WTC11 (cell line): ENCODE measurements around the gene SPNS2. TPM values are rescaled to one million over a fixed set of nuclear protein-coding genes. Genes with fewer than 3 reads are reported as not detected.

Source experiments
- ATAC-seq: fragments of 200-7000 bp; cut with Tn5 transposase; 2 replicates; pipeline ENCODE4 v1.10.0; 2021; ENCODE audit warnings: mild to moderate bottlenecking, moderate library complexity
- CTCF ChIA-PET: fragments of 300-600 bp; sonication (Branson Sonifier 250); formaldehyde crosslinking; loops from one replicate; lab custom pipeline; 2021; ENCODE audit warnings: antibody characterized with exemption; lab: Charles Lee
- POLR2A ChIA-PET: fragments of 350-600 bp; sonication (Branson Sonifier 250); formaldehyde crosslinking; loops from one replicate; lab custom pipeline; 2021; ENCODE audit warnings: antibody characterized with exemption; lab: Charles Lee
- DNase-seq: peaks from one replicate; pipeline ENCODE4 v3.0.0; 2021; ENCODE audit warnings: low spot score
- H3K27ac Mint-ChIP-seq: 2 replicates; pipeline ENCODE4 v1.8.0; 2021; ENCODE audit warnings: mixed read lengths
- H3K27me3 Mint-ChIP-seq: 2 replicates; pipeline ENCODE4 v1.8.0; 2021; ENCODE audit warnings: low read depth, mild to moderate bottlenecking, moderate library complexity, mixed read lengths
- H3K36me3 Mint-ChIP-seq: 2 replicates; pipeline ENCODE4 v1.8.0; 2021; ENCODE audit warnings: mixed read lengths
- H3K4me1 Mint-ChIP-seq: 2 replicates; pipeline ENCODE4 v1.8.0; 2022; ENCODE audit warnings: mixed read lengths
- H3K4me3 Mint-ChIP-seq: 2 replicates; pipeline ENCODE4 v1.8.0; 2021; ENCODE audit warnings: mild to moderate bottlenecking, moderate library complexity, mixed read lengths
- H3K9me3 Mint-ChIP-seq: 2 replicates; pipeline ENCODE4 v1.8.0; 2021; ENCODE audit warnings: mixed read lengths
- EMX1 ChIP-seq: fragments of 250-450 bp; sonication (Bioruptor Pico); IDR thresholded peaks from 2 replicates; pipeline ENCODE4 v1.8.0; 2021; ENCODE audit warnings: mild to moderate bottlenecking
- FOXK1 ChIP-seq: sonication (generic); formaldehyde crosslinking; IDR thresholded peaks from 2 replicates; pipeline ENCODE4 v1.8.0; 2022; ENCODE audit warnings: mild to moderate bottlenecking, moderate library complexity, missing genetic modification reagents
- GRHL2 ChIP-seq: fragments of 250-450 bp; sonication (Bioruptor Pico); IDR thresholded peaks from 2 replicates; pipeline ENCODE4 v1.8.0; 2022; ENCODE audit warnings: mild to moderate bottlenecking, moderate library complexity; ENCODE audit not compliant: insufficient replicate concordance, severe bottlenecking
- HMGA2 ChIP-seq: fragments of 250-450 bp; sonication (Bioruptor Pico); IDR thresholded peaks from 2 replicates; pipeline ENCODE4 v1.4.0; 2021; ENCODE audit warnings: mild to moderate bottlenecking, moderate library complexity
- JUN ChIP-seq: sonication (generic); formaldehyde crosslinking; IDR thresholded peaks from 2 replicates; pipeline ENCODE4 v1.8.0; 2023; ENCODE audit warnings: mild to moderate bottlenecking, missing genetic modification reagents
- NFE2L1 ChIP-seq: sonication (generic); formaldehyde crosslinking; IDR thresholded peaks from 2 replicates; pipeline ENCODE4 v1.8.1; 2023; ENCODE audit warnings: missing genetic modification reagents
- TCF7 ChIP-seq: sonication (generic); formaldehyde crosslinking; IDR thresholded peaks from 2 replicates; pipeline ENCODE4 v1.8.0; 2022; ENCODE audit warnings: mild to moderate bottlenecking, low read depth, missing genetic modification reagents, moderate library complexity
- ZBTB21 ChIP-seq: sonication (generic); formaldehyde crosslinking; IDR thresholded peaks from 2 replicates; pipeline ENCODE4 v1.8.1; 2023; ENCODE audit warnings: mild to moderate bottlenecking, missing genetic modification reagents, borderline replicate concordance
- ZNF121 ChIP-seq: sonication (generic); formaldehyde crosslinking; IDR thresholded peaks from 2 replicates; pipeline ENCODE4 v1.8.0; 2023; ENCODE audit warnings: missing genetic modification reagents
- ZNF232 ChIP-seq: sonication (generic); formaldehyde crosslinking; IDR thresholded peaks from 2 replicates; pipeline ENCODE4 v1.8.0; 2022; ENCODE audit warnings: mild to moderate bottlenecking, missing genetic modification reagents
- ZNF317 ChIP-seq: sonication (generic); formaldehyde crosslinking; IDR thresholded peaks from 2 replicates; pipeline ENCODE4 v1.8.1; 2023; ENCODE audit warnings: low read depth, mild to moderate bottlenecking, moderate library complexity, missing genetic modification reagents, borderline replicate concordance
- total RNA-seq: library from RNA; stranded (reverse); gene quantifications from 3 replicates; pipeline ENCODE4 v1.2.3, GENCODE V29; 2021
- TF ChIP-seq, protein P1 (sequence below): sonication (generic); formaldehyde crosslinking; IDR thresholded peaks from 2 replicates; pipeline ENCODE4 v1.8.0; 2022; ENCODE audit warnings: mild to moderate bottlenecking, missing genetic modification reagents
- TF ChIP-seq, protein P2 (sequence below): sonication (generic); formaldehyde crosslinking; IDR thresholded peaks from 2 replicates; pipeline ENCODE4 v1.8.1; 2023; ENCODE audit warnings: mild to moderate bottlenecking, missing genetic modification reagents, borderline replicate concordance
- TF ChIP-seq, protein P3 (sequence below): sonication (generic); formaldehyde crosslinking; IDR thresholded peaks from 2 replicates; pipeline ENCODE4 v1.8.1; 2022; ENCODE audit warnings: mild to moderate bottlenecking, moderate library complexity, missing genetic modification reagents
- TF ChIP-seq, protein P4 (sequence below): fragments of 250-450 bp; sonication (Bioruptor Pico); conservative IDR thresholded peaks from 2 replicates; pipeline ENCODE4 v1.9.0; 2021; ENCODE audit warnings: mild to moderate bottlenecking
- TF ChIP-seq, protein P5 (sequence below): sonication (generic); formaldehyde crosslinking; IDR thresholded peaks from 2 replicates; pipeline ENCODE4 v1.8.1; 2023; ENCODE audit warnings: mild to moderate bottlenecking, missing genetic modification reagents, moderate library complexity
- TF ChIP-seq, protein P6 (sequence below): sonication (generic); formaldehyde crosslinking; IDR thresholded peaks from 2 replicates; pipeline ENCODE4 v1.8.1; 2023; ENCODE audit warnings: mild to moderate bottlenecking, missing genetic modification reagents, moderate library complexity
- TF ChIP-seq, protein P7 (sequence below): fragments of 250-450 bp; sonication (Bioruptor Pico); IDR thresholded peaks from 2 replicates; pipeline ENCODE4 v1.9.0; 2021; ENCODE audit warnings: mild to moderate bottlenecking
- TF ChIP-seq, protein P8 (sequence below): fragments of 250-450 bp; sonication (Bioruptor Pico); IDR thresholded peaks from 2 replicates; pipeline ENCODE4 v2.1.2; 2022; ENCODE audit warnings: mild to moderate bottlenecking, moderate library complexity

Gene SPNS2
- total RNA-seq, 1 experiment from 2014 or later, result 0.87 TPM

DNA sequence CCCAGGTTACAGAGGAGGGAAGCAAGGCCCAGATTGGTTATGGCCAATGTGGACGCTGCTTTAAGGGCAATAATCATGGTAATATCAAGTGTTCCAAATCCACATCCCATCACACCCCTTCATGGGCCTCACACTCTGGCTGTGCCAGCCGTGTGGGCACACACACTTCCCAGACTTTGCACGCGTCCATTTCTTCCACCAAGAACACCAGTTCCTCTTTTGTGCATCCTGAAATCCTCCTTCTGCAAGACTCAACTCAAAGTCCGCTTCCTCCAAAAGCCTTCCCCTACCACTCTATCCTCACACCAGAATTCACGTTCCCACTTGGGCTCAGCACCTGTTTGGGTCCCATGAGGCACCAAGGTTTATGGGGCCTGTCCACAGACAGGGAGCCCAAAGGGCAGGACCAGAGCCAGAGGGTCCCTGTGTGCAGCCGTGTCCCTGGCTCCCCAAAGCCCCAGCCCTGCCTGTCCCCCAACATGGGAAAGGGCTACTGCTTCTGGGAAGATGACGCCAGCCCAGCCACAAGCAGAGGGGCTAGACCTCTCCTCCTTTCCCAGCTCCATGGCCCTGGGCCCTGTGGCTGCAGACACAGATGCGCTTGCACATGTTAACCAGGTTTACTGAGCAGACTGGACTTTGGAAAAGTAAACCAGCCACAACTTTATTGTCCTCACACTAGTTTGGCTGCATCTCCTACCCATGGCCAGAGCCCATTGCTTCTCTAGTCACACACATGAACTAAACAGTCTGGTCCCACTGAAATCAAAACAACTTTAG lies 44.7 kb upstream of the SPNS2 start:
- DNase-seq (no peak), ATAC-seq (no peak)
- no peaks in the 10 kb centered on the region for H3K4me1 Mint-ChIP-seq
- TF ChIP-seq FOXK1 (CRISPR knock-in tag) (no peak), GRHL2 (CRISPR knock-in tag) (no peak), HMGA2 (no peak), NFE2L1 (no peak), ZNF121 (CRISPR knock-in tag) (no peak), ZBTB21 (CRISPR knock-in tag) (no peak), TCF7 (CRISPR knock-in tag) (no peak)
- TF ChIP-seq, protein P1, sequence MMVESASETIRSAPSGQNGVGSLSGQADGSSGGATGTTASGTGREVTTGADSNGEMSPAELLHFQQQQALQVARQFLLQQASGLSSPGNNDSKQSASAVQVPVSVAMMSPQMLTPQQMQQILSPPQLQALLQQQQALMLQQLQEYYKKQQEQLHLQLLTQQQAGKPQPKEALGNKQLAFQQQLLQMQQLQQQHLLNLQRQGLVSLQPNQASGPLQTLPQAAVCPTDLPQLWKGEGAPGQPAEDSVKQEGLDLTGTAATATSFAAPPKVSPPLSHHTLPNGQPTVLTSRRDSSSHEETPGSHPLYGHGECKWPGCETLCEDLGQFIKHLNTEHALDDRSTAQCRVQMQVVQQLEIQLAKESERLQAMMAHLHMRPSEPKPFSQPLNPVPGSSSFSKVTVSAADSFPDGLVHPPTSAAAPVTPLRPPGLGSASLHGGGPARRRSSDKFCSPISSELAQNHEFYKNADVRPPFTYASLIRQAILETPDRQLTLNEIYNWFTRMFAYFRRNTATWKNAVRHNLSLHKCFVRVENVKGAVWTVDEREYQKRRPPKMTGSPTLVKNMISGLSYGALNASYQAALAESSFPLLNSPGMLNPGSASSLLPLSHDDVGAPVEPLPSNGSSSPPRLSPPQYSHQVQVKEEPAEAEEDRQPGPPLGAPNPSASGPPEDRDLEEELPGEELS (CRISPR knock-in tag), result no peak
- TF ChIP-seq, protein P2, sequence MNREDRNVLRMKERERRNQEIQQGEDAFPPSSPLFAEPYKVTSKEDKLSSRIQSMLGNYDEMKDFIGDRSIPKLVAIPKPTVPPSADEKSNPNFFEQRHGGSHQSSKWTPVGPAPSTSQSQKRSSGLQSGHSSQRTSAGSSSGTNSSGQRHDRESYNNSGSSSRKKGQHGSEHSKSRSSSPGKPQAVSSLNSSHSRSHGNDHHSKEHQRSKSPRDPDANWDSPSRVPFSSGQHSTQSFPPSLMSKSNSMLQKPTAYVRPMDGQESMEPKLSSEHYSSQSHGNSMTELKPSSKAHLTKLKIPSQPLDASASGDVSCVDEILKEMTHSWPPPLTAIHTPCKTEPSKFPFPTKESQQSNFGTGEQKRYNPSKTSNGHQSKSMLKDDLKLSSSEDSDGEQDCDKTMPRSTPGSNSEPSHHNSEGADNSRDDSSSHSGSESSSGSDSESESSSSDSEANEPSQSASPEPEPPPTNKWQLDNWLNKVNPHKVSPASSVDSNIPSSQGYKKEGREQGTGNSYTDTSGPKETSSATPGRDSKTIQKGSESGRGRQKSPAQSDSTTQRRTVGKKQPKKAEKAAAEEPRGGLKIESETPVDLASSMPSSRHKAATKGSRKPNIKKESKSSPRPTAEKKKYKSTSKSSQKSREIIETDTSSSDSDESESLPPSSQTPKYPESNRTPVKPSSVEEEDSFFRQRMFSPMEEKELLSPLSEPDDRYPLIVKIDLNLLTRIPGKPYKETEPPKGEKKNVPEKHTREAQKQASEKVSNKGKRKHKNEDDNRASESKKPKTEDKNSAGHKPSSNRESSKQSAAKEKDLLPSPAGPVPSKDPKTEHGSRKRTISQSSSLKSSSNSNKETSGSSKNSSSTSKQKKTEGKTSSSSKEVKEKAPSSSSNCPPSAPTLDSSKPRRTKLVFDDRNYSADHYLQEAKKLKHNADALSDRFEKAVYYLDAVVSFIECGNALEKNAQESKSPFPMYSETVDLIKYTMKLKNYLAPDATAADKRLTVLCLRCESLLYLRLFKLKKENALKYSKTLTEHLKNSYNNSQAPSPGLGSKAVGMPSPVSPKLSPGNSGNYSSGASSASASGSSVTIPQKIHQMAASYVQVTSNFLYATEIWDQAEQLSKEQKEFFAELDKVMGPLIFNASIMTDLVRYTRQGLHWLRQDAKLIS (CRISPR knock-in tag), result no peak
- TF ChIP-seq, protein P3, sequence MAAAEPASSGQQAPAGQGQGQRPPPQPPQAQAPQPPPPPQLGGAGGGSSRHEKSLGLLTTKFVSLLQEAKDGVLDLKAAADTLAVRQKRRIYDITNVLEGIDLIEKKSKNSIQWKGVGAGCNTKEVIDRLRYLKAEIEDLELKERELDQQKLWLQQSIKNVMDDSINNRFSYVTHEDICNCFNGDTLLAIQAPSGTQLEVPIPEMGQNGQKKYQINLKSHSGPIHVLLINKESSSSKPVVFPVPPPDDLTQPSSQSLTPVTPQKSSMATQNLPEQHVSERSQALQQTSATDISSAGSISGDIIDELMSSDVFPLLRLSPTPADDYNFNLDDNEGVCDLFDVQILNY (CRISPR knock-in tag), result no peak
- TF ChIP-seq, protein P4, sequence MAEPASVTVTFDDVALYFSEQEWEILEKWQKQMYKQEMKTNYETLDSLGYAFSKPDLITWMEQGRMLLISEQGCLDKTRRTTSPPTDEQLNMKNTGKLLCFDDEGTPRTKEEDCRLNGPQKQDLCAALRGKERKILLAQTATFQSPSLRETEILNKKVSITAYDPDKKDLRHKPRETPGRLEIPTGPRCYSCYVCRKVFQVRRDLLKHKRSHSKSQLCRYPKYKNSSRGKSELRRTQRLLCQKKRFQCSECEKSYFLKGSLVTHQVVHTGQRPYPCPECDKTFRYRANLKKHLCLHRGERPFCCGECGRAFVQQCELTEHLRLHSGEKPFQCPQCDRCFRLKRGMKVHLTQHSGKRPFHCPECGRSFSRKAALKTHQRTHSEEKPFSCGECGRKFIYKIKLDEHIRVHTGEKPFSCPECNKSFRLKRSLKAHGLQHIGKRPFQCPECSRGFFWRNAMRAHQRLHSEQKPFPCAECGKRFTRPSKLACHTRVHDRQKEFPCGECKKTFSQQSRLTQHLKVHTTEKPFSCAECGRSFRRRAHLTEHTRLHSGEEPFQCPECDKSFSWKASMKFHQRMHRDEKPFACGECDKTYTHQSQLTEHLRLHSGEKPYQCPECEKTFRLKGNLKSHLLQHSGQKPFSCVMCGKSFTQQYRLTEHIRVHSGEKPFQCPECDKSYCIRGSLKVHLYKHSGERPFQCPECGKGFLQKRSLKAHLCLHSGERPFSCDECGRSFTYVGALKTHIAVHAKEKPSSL (CRISPR knock-in tag), result no peak
- H3K27ac Mint-ChIP-seq, result no peak overlapping the region; the same call in 1 of the 2 replicates
- H3K9me3 Mint-ChIP-seq, result no peaks in the 10 kb centered on the region
- H3K27me3 Mint-ChIP-seq, result peaks cover 3% of the 10 kb centered on the region
- no peaks in the 10 kb centered on the region for H3K36me3 Mint-ChIP-seq
- H3K4me3 Mint-ChIP-seq, result no peak overlapping the region
- POLR2A ChIA-PET, result no interaction called here
- CTCF ChIA-PET, result no interaction called here

DNA sequence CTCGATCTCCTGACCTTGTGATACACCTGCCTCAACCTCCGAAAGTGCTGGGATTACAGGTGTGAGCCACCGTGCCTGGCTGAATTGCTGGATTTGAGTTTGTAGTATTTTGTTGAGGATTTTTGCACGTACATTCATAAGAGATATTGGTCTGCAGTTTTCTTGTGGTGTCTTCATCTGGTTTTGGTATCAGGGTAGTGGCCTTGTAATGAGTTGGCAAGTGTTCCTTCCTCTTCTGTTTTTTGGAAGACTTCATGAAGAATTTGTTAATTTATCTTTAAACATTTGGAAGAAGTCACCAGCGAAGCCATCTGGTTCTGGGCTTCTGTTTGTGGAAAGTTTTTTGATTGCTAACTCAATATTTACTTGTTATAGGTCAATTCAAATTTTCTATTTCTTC lies 38.0 kb upstream of the SPNS2 start:
- Mint-ChIP-seq H3K9me3 (peaks cover 14% of the 10 kb centered on the region), H3K27me3 (peaks cover 8% of the 10 kb centered on the region; the same call in 1 of the 2 replicates), H3K27ac (no peak overlapping the region), H3K4me3 (no peak overlapping the region), H3K36me3 (no peaks in the 10 kb centered on the region), H3K4me1 (no peaks in the 10 kb centered on the region)
- ATAC-seq, result no peak
- ChIA-PET POLR2A (no interaction called here), CTCF (no interaction called here)
- no peak for DNase-seq
- TF ChIP-seq HMGA2 (no peak), ZNF232 (CRISPR knock-in tag) (no peak), JUN (CRISPR knock-in tag) (no peak), ZNF317 (no peak), EMX1 (no peak), FOXK1 (CRISPR knock-in tag) (no peak)
- TF ChIP-seq, protein P5, sequence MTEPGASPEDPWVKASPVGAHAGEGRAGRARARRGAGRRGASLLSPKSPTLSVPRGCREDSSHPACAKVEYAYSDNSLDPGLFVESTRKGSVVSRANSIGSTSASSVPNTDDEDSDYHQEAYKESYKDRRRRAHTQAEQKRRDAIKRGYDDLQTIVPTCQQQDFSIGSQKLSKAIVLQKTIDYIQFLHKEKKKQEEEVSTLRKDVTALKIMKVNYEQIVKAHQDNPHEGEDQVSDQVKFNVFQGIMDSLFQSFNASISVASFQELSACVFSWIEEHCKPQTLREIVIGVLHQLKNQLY (CRISPR knock-in tag), result no peak
- TF ChIP-seq, protein P6, sequence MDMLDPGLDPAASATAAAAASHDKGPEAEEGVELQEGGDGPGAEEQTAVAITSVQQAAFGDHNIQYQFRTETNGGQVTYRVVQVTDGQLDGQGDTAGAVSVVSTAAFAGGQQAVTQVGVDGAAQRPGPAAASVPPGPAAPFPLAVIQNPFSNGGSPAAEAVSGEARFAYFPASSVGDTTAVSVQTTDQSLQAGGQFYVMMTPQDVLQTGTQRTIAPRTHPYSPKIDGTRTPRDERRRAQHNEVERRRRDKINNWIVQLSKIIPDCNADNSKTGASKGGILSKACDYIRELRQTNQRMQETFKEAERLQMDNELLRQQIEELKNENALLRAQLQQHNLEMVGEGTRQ (CRISPR knock-in tag), result no peak
- TF ChIP-seq, protein P7, sequence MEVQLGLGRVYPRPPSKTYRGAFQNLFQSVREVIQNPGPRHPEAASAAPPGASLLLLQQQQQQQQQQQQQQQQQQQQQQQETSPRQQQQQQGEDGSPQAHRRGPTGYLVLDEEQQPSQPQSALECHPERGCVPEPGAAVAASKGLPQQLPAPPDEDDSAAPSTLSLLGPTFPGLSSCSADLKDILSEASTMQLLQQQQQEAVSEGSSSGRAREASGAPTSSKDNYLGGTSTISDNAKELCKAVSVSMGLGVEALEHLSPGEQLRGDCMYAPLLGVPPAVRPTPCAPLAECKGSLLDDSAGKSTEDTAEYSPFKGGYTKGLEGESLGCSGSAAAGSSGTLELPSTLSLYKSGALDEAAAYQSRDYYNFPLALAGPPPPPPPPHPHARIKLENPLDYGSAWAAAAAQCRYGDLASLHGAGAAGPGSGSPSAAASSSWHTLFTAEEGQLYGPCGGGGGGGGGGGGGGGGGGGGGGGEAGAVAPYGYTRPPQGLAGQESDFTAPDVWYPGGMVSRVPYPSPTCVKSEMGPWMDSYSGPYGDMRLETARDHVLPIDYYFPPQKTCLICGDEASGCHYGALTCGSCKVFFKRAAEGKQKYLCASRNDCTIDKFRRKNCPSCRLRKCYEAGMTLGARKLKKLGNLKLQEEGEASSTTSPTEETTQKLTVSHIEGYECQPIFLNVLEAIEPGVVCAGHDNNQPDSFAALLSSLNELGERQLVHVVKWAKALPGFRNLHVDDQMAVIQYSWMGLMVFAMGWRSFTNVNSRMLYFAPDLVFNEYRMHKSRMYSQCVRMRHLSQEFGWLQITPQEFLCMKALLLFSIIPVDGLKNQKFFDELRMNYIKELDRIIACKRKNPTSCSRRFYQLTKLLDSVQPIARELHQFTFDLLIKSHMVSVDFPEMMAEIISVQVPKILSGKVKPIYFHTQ (CRISPR knock-in tag), result no peak
- TF ChIP-seq, protein P8, sequence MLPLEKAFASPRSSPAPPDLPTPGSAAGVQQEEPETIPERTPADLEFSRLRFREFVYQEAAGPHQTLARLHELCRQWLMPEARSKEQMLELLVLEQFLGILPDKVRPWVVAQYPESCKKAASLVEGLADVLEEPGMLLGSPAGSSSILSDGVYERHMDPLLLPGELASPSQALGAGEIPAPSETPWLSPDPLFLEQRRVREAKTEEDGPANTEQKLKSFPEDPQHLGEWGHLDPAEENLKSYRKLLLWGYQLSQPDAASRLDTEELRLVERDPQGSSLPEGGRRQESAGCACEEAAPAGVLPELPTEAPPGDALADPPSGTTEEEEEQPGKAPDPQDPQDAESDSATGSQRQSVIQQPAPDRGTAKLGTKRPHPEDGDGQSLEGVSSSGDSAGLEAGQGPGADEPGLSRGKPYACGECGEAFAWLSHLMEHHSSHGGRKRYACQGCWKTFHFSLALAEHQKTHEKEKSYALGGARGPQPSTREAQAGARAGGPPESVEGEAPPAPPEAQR (CRISPR knock-in tag), result no peak
